Upper lobe of right lung (tissue), 1 donor: Measurements from ENCODE around the gene PRDM16. TPM values are rescaled to one million over a fixed set of nuclear protein-coding genes. Genes with fewer than 3 reads are reported as not detected.

ENCODE experiments used
- ATAC-seq: fragments of 200-7000 bp; cut with Tn5 transposase; one replicate; pipeline ENCODE4 v1.9.1; 2020; ENCODE audit warnings: mild to moderate bottlenecking, moderate library complexity
- DNase-seq: peaks from one replicate; pipeline ENCODE4 v3.0.0-alpha.2; 2020
- H3K27ac ChIP-seq: fragments of 200-600 bp; one replicate; pipeline ENCODE4 v1.8.0; 2022
- H3K27me3 ChIP-seq: fragments of 200-600 bp; one replicate; pipeline ENCODE4 v1.8.0; 2022; ENCODE audit warnings: mild to moderate bottlenecking
- H3K36me3 ChIP-seq: fragments of 200-600 bp; one replicate; pipeline ENCODE4 v1.8.0; 2022
- H3K4me1 ChIP-seq: fragments of 200-600 bp; one replicate; pipeline ENCODE4 v1.8.0; 2022
- H3K4me3 ChIP-seq: fragments of 200-600 bp; one replicate; pipeline ENCODE4 v1.8.0; 2022; ENCODE audit warnings: mild to moderate bottlenecking
- H3K9me3 ChIP-seq: fragments of 200-600 bp; one replicate; pipeline ENCODE4 v1.8.0; 2022
- CTCF ChIP-seq: fragments of 200-600 bp; IDR thresholded peaks from one replicate; pipeline ENCODE4 v1.8.0; 2022; ENCODE audit warnings: antibody characterized with exemption
- intact Hi-C: fragments of 100-400 bp; cut with DNase I; formaldehyde crosslinking; loops from one replicate; pipeline ENCODE4 v1.11.0; 2022
- total RNA-seq: library from RNA; stranded (reverse); fragmentation: NEBNext Ultra II Directional; extraction: Animal tissue kit (Norgen Biotek cat#: 25700); gene quantifications from one replicate; pipeline ENCODE4 v1.2.1, GENCODE V29; 2021
- donor health status: DM: no; HTN: yes; CAD: no; lungs with severe emphysema.

The PRDM16 gene
- total RNA-seq, 1 donor from 2014 or later = 21.0 TPM

DNA sequence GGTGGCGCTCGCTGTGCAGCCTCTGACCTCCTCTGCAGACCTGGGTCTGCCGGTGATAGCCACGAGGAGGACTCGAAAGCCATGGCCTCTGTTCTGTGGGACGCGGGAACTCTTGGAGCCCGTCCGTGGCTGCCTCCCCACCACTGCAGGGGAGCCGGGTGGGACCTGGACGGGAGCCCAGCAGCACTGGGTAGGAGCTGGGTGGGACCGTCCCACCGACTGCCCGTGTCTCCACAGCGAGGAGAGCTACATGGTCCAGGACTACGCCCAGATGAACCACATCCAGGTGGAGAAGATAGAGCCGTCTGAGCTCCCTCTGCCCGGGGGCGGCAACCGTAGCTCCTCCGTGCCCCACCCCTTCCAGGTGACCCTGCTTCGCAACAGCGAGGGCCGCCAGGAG, 409.2 kb downstream of the PRDM16 start:
- DNase-seq = no peak

GRCh38 chr1:3479511-3480368, 410.7 kb downstream of the PRDM16 start:
- DNase-seq (no peak), ATAC-seq (no peak)
- no peaks in the 10 kb centered on the region for H3K4me1 ChIP-seq
- no peaks in the 10 kb centered on the region for H3K9me3 ChIP-seq
- H3K36me3 ChIP-seq = no peaks in the 10 kb centered on the region
- no peaks in the 10 kb centered on the region for H3K27me3 ChIP-seq
- intact Hi-C loops = no loop called here
- TF ChIP-seq CTCF = no peak
- H3K27ac ChIP-seq = no peak overlapping the region
- no peak overlapping the region for H3K4me3 ChIP-seq

More for the DNA sequence above, 409.2 kb downstream of the PRDM16 start:
- TF ChIP-seq CTCF = no peak
- H3K4me3 ChIP-seq = no peak overlapping the region
- no peak overlapping the region for H3K27ac ChIP-seq
- no peaks in the 10 kb centered on the region for H3K36me3 ChIP-seq
- H3K9me3 ChIP-seq = no peaks in the 10 kb centered on the region
- no peaks in the 10 kb centered on the region for H3K4me1 ChIP-seq
- H3K27me3 ChIP-seq = no peaks in the 10 kb centered on the region
- intact Hi-C loops = no loop called here
- no peak for ATAC-seq

DNA sequence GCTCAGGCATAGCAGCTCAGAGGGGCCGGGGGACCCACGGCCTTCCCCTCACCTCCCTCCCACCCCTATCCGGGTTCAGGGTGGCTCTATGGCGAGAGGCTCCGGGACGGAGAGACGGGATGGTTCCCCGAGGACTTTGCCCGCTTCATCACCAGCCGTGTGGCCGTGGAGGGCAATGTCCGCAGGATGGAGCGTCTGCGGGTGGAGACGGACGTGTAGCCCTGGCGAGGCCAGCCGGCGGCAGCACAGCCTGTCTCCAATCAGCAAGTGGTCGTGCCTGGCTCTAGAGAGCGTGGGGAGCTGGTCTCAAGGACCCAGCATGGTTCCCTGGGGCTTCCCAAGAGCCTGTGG, 411.3 kb downstream of the PRDM16 start:
- Histone ChIP-seq H3K4me1 (no peaks in the 10 kb centered on the region), H3K36me3 (no peaks in the 10 kb centered on the region), H3K27me3 (no peaks in the 10 kb centered on the region), H3K4me3 (no peak overlapping the region), H3K9me3 (no peaks in the 10 kb centered on the region), H3K27ac (no peak overlapping the region)
- DNase-seq (no peak), ATAC-seq (no peak)
- TF ChIP-seq CTCF = no peak
- intact Hi-C loops = no loop called here

- H3K27me3 ChIP-seq = no peaks in the 10 kb centered on the region
- no peaks in the 10 kb centered on the region for H3K9me3 ChIP-seq
- H3K36me3 ChIP-seq = no peaks in the 10 kb centered on the region
- no peak overlapping the region for H3K27ac ChIP-seq
- ATAC-seq (no peak), DNase-seq (no peak)
- no peaks in the 10 kb centered on the region for H3K4me1 ChIP-seq
- TF ChIP-seq CTCF = no peak
- H3K4me3 ChIP-seq = no peak overlapping the region
- intact Hi-C loops = no loop called here
Measured at GRCh38 chr1:3481046-3481445, 412.0 kb downstream of the PRDM16 start.

- intact Hi-C loops = no loop called here
- H3K4me3 ChIP-seq = no peak overlapping the region
Measured at GRCh38 chr1:3481836-3482375, 412.9 kb downstream of the PRDM16 start.

More at GRCh38 chr1:3481836-3482375, 412.9 kb downstream of the PRDM16 start:
- ATAC-seq (no peak), DNase-seq (no peak)
- Histone ChIP-seq H3K4me1 (no peaks in the 10 kb centered on the region), H3K9me3 (no peaks in the 10 kb centered on the region), H3K36me3 (no peaks in the 10 kb centered on the region), H3K27ac (no peak overlapping the region), H3K27me3 (no peaks in the 10 kb centered on the region)
- TF ChIP-seq CTCF = no peak
